Cardiac fibroblast (primary cell): Measurements from ENCODE around the gene NKD2.

Experiments
- DNase-seq, 2 donors: peaks; one replicate each; pipeline versions ENCODE4 v3.0.0 to v3.0.0-alpha.2; 2010; ENCODE audit warnings: low read depth in 2 of 2
- H3K4me3 ChIP-seq, 2 donors: replicated peaks in 1 of 2; 1 replicate in 1 of 2; 2 replicates in 1 of 2; pipeline ENCODE4 v1.5.1; 2011; ENCODE audit warnings: low read depth in 2 of 2, low read length in 2 of 2, mild to moderate bottlenecking in 2 of 2, moderate library complexity in 1 of 2
- CTCF ChIP-seq: IDR thresholded peaks from one replicate; pipeline ENCODE4 v1.5.1; 2011; ENCODE audit warnings: low read depth, mild to moderate bottlenecking, low read length, inconsistent platforms

NKD2 gene

GRCh38 chr5:1007681-1008450, 736 bp upstream of the NKD2 start:
- DNase-seq: no peak
- H3K4me3 ChIP-seq: no peak overlapping the region
- TF ChIP-seq CTCF: no peak

GRCh38 chr5:1009359-1010180, 968 bp downstream of the NKD2 start:
- DNase-seq: no peak
- peak overlapping the region; percentile 10 to 53 for H3K4me3 ChIP-seq

GRCh38 chr5:1010181-1010510, 1.5 kb downstream of the NKD2 start:
- H3K4me3 ChIP-seq: peak overlapping the region in 1 of 2 donors; percentile 53
- DNase-seq: no peak

More at GRCh38 chr5:1009359-1010180, 968 bp downstream of the NKD2 start:
- no peak for TF ChIP-seq CTCF

GRCh38 chr5:1010641-1011046, 2.0 kb downstream of the NKD2 start:
- no peak for TF ChIP-seq CTCF
- peak overlapping the region in 1 of 2 donors; percentile 15 for H3K4me3 ChIP-seq
- no peak for DNase-seq

More at GRCh38 chr5:1010181-1010510, 1.5 kb downstream of the NKD2 start:
- TF ChIP-seq CTCF: no peak

GRCh38 chr5:1011226-1011631, 2.6 kb downstream of the NKD2 start:
- TF ChIP-seq CTCF: peak; percentile 29
- no peak for DNase-seq

GRCh38 chr5:1011741-1012312, 3.2 kb downstream of the NKD2 start:
- no peak for TF ChIP-seq CTCF
- H3K4me3 ChIP-seq: no peak overlapping the region
- no peak for DNase-seq

More at GRCh38 chr5:1011226-1011631, 2.6 kb downstream of the NKD2 start:
- H3K4me3 ChIP-seq: no peak overlapping the region
